Measurements from ENCODE around the gene GAPDH. TPM values are rescaled to one million over a fixed set of nuclear protein-coding genes. Genes with fewer than 3 reads are reported as not detected.

GAPDH gene
- total RNA-seq, 1 experiment from 2014 or later = 4,276 TPM

GRCh38 chr12:6492838-6493496 lies 41.4 kb upstream of the GAPDH start, which contains the start of gene MRPL51 (continued):
- TF ChIP-seq, protein P1, sequence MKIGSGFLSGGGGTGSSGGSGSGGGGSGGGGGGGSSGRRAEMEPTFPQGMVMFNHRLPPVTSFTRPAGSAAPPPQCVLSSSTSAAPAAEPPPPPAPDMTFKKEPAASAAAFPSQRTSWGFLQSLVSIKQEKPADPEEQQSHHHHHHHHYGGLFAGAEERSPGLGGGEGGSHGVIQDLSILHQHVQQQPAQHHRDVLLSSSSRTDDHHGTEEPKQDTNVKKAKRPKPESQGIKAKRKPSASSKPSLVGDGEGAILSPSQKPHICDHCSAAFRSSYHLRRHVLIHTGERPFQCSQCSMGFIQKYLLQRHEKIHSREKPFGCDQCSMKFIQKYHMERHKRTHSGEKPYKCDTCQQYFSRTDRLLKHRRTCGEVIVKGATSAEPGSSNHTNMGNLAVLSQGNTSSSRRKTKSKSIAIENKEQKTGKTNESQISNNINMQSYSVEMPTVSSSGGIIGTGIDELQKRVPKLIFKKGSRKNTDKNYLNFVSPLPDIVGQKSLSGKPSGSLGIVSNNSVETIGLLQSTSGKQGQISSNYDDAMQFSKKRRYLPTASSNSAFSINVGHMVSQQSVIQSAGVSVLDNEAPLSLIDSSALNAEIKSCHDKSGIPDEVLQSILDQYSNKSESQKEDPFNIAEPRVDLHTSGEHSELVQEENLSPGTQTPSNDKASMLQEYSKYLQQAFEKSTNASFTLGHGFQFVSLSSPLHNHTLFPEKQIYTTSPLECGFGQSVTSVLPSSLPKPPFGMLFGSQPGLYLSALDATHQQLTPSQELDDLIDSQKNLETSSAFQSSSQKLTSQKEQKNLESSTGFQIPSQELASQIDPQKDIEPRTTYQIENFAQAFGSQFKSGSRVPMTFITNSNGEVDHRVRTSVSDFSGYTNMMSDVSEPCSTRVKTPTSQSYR (CRISPR knock-in tag; IDR thresholded peaks at IDR 0.05) = no peak
- TF ChIP-seq TP53 (CRISPR knock-in tag; IDR thresholded peaks at IDR 0.05) (no peak), PREB (CRISPR knock-in tag; IDR thresholded peaks at IDR 0.05; ENCODE audit: borderline replicate concordance) (no peak), HMGA2 (CRISPR knock-in tag; IDR thresholded peaks at IDR 0.05) (no peak), JAZF1 (CRISPR knock-in tag; IDR thresholded peaks at IDR 0.05) (no peak), CDX4 (CRISPR knock-in tag; IDR thresholded peaks at IDR 0.05; ENCODE audit: borderline replicate concordance) (no peak), SP1 (CRISPR knock-in tag; conservative IDR thresholded peaks at IDR 0.05) (peak; percentile 89), TEAD1 (CRISPR knock-in tag; IDR thresholded peaks at IDR 0.05) (0 out of 2 replicates have a peak, but pooled peaks have one; percentile 63), CREM (CRISPR knock-in tag; IDR thresholded peaks at IDR 0.05) (0 out of 2 replicates have a peak, but pooled peaks have one; percentile 70), ZNF138 (CRISPR knock-in tag; conservative IDR thresholded peaks at IDR 0.05) (no peak)
- TF ChIP-seq, protein P2, sequence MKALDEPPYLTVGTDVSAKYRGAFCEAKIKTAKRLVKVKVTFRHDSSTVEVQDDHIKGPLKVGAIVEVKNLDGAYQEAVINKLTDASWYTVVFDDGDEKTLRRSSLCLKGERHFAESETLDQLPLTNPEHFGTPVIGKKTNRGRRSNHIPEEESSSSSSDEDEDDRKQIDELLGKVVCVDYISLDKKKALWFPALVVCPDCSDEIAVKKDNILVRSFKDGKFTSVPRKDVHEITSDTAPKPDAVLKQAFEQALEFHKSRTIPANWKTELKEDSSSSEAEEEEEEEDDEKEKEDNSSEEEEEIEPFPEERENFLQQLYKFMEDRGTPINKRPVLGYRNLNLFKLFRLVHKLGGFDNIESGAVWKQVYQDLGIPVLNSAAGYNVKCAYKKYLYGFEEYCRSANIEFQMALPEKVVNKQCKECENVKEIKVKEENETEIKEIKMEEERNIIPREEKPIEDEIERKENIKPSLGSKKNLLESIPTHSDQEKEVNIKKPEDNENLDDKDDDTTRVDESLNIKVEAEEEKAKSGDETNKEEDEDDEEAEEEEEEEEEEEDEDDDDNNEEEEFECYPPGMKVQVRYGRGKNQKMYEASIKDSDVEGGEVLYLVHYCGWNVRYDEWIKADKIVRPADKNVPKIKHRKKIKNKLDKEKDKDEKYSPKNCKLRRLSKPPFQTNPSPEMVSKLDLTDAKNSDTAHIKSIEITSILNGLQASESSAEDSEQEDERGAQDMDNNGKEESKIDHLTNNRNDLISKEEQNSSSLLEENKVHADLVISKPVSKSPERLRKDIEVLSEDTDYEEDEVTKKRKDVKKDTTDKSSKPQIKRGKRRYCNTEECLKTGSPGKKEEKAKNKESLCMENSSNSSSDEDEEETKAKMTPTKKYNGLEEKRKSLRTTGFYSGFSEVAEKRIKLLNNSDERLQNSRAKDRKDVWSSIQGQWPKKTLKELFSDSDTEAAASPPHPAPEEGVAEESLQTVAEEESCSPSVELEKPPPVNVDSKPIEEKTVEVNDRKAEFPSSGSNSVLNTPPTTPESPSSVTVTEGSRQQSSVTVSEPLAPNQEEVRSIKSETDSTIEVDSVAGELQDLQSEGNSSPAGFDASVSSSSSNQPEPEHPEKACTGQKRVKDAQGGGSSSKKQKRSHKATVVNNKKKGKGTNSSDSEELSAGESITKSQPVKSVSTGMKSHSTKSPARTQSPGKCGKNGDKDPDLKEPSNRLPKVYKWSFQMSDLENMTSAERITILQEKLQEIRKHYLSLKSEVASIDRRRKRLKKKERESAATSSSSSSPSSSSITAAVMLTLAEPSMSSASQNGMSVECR (CRISPR knock-in tag; IDR thresholded peaks at IDR 0.05; ENCODE audit: borderline replicate concordance) = peak; percentile 33; the same call in 1 of the 2 replicates

- Mint-ChIP-seq H3K9me3 (no peaks in the 10 kb centered on the region), H3K27ac (peak within 1 kb of the TSS; percentile 97), H3K36me3 (peaks cover 45% of the 10 kb centered on the region), H3K4me3 (peak within 1 kb of the TSS; percentile 93), H3K27me3 (ENCODE audit: low read depth) (no peaks in the 10 kb centered on the region), H3K4me1 (peaks cover 25% of the 10 kb centered on the region)
- ATAC-seq = peak; percentile 91
- ChIA-PET CTCF (interaction anchor here (0.7 to 1.3 kb wide), 10 partner anchors 19 to 379 kb away, joined by 3 to 8 read pairs (median 6); partner anchors contain the start of gene VAMP1), POLR2A (interaction anchor here (0.6 to 1.4 kb wide), 12 partner anchors 8 to 273 kb away, joined by 3 to 17 read pairs (median 3); partner anchors contain the start of genes GAPDH, TAPBPL, VAMP1 and ZNF384)
- DNase-seq (ENCODE audit: low spot score) = peak; percentile 93
- TF ChIP-seq, protein P3, sequence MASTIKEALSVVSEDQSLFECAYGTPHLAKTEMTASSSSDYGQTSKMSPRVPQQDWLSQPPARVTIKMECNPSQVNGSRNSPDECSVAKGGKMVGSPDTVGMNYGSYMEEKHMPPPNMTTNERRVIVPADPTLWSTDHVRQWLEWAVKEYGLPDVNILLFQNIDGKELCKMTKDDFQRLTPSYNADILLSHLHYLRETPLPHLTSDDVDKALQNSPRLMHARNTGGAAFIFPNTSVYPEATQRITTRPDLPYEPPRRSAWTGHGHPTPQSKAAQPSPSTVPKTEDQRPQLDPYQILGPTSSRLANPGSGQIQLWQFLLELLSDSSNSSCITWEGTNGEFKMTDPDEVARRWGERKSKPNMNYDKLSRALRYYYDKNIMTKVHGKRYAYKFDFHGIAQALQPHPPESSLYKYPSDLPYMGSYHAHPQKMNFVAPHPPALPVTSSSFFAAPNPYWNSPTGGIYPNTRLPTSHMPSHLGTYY (CRISPR knock-in tag; IDR thresholded peaks at IDR 0.05) = no peak
- TF ChIP-seq MYBL2 (CRISPR knock-in tag; IDR thresholded peaks at IDR 0.05) = peak; percentile 100
- TF ChIP-seq, protein P4, sequence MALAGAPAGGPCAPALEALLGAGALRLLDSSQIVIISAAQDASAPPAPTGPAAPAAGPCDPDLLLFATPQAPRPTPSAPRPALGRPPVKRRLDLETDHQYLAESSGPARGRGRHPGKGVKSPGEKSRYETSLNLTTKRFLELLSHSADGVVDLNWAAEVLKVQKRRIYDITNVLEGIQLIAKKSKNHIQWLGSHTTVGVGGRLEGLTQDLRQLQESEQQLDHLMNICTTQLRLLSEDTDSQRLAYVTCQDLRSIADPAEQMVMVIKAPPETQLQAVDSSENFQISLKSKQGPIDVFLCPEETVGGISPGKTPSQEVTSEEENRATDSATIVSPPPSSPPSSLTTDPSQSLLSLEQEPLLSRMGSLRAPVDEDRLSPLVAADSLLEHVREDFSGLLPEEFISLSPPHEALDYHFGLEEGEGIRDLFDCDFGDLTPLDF (CRISPR knock-in tag; IDR thresholded peaks at IDR 0.05) = peak; percentile 85; the same call in 1 of the 2 replicates
- 0 out of 2 replicates have a peak, but pooled peaks have one; percentile 36 for TF ChIP-seq ELF4 (CRISPR knock-in tag; IDR thresholded peaks at IDR 0.05; ENCODE audit: low read depth)
- TF ChIP-seq, protein P2 (CRISPR knock-in tag; IDR thresholded peaks at IDR 0.05; ENCODE audit: borderline replicate concordance) = peak; percentile 23; the same call in 1 of the 2 replicates
- peak; percentile 76 for TF ChIP-seq NFYB (CRISPR knock-in tag; conservative IDR thresholded peaks at IDR 0.05; ENCODE audit: low read depth)
Observed at GRCh38 chr12:6493497-6494257, 40.6 kb upstream of the GAPDH start, which contains the start of gene NCAPD2. Gene NCAPD2 (plus strand): TSS chr12:6494102. CDS start chr12:6495099, 997 bp downstream.
